Stimulated activated CD4-positive, alpha-beta T cell treated with anti-CD3 and anti-CD28 coated beads, Interleukin-12 subunit alpha, Interleukin-12 subunit beta, amount 100 ng/mL, for 24 hours (primary cell): ENCODE data around the gene APBA1.

Experiments
- DNase-seq, 2 experiments: peaks; one replicate each; pipeline ENCODE4 v3.0.0-alpha.2; 2020; ENCODE audit warnings: low read depth in 2 of 2

Gene APBA1

DNA sequence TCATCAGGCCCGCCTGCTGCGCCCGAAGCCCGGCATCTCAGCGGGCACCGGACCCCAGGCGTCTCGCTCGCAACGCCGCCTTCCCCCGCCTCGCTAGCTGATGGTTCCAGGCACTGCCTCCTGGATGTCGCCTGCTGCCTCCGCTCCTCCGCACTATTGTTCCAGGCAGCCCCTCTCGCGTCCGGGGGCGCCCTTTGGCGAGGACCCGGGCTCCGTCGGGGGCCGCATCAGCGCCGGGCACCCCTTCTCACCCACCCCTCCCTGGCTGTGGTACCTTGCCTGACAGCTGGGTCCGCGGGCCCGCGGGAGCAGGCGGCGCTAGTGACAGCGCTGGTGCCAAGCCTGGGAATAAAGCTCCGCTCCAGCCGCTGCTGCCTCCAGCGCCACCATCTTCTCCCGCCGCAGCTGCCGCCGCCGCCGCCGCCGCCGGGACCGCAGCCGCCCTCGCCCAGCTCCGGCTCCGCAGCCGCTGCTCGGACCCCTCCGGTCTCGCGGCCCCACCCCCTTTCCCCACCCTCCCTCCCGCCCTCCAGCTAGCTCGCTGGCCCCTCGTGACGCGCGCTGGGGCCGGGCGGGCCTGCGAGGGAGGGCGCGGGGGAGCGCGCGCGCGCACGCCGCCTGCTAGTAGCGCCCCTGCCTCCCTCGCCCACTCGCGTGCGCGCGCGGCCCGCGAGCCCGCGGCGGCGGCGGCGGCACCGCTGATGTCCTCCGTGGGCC is at the start of gene APBA1:
Gene APBA1 (minus strand): TSS at position 493 of the 717 bp plus-strand sequence.
- peak; percentile 2 to 21 for DNase-seq

DNA sequence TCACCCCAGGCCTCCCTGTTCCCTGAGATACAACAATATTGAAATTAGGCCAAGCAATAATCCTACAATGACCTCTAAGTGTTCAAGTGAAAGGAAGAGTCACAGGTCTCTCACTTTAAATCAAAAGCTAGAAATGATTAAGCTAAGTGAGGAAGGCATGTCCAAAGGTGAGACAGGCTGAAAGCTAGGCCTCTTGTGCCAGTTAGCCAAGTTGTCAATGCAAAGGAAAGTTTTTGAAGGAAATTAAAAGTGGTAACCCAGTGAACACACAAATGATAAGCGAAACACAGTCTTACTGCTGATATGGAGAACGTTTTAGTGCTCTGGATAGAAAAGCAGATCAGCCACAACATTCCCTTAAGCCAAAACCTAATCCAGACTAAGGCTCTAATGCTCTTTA is 47.8 kb upstream of the APBA1 start:
- no peak for DNase-seq

- no peak for DNase-seq
Measured at GRCh38 chr9:69719367-69719766, 47.2 kb upstream of the APBA1 start.

GRCh38 chr9:69718218-69718617 is 46.0 kb upstream of the APBA1 start:
- no peak for DNase-seq

- DNase-seq: no peak
Measured at GRCh38 chr9:69715825-69716224, 43.7 kb upstream of the APBA1 start.

DNA sequence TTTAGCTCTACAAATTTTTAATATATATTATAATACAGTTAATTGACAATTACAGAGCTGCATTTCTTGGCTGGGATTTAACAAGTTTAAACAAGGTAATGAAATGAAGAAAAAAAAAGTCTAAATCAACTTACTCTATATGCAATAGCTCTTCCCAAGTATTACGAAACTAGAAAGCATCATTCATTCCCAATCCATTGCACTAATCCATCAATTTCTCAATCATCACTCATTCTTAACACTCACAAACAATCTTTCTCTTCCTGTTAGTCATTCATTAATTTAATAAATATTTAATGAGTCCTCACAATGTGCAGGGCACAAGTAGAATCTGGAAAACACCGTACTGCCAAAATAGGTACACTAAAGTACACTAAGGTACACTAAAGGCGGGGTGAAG is 42.9 kb upstream of the APBA1 start:
- no peak for DNase-seq

GRCh38 chr9:69697475-69697874 is 25.3 kb upstream of the APBA1 start:
- no peak for DNase-seq

DNA sequence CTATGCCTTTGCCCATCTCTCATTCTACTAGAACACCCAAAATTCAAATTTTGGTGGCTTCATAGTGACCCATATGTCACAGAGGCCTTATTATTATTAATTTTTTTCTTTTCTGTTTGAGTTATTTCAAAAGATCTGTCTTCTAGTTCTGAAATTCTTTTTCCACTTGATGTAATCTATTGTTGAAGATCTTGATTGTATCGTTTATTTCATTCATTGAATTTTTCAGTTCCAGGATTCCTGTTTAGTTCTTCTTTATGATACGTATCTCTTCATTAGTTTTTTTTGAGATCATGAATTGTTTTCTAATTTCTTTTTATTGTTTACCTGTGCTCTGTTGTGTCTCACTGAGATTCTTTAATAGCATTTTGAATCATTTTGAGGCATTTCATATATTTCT is 24.6 kb upstream of the APBA1 start:
- DNase-seq: no peak

DNA sequence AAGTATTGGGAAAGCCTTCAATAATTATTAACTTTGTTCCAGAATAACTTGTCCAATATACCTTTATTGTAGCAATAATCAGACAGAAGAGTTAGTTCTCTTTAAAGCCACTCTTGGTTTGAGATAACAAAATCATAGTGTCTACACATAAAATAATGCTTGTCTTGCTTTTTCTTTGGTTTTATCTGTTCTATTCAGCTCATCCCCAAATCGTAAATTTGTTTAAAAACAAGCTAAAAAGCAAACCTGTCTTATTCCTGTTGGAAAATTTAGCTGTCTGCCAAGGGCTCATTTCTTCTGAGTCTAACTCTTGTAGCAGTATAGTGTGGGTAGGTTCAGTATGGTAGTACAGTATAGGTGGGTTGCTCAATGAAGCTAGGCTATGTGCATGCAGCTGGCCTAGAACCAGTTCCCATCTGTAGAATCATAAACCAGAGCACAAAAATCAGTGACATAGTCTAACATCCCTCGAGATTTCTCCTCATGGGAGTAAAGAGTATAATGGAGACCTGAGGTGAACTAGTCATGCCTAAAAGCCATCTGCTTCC is 17.9 kb upstream of the APBA1 start:
- DNase-seq: no peak

DNA sequence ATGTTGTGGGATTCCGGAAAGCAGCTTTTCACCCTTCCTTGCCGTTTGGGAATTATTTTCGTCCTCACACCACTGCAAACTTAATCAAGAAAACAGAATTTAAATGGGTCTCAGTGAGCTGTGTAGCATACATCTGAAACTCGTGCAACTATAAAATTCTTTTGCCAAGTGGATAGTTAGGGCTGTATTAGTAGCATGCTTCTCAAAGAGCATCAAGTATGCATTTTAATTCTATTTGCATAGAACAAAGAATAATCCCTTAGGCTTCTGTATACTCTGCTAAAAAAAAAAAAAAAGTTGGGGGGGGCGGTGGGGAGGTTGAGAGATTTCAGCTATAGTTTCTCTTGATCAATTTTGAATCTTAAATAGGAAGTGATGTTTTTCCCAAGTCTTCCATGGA is 11.8 kb upstream of the APBA1 start:
- DNase-seq: no peak

- no peak for DNase-seq
Measured at GRCh38 chr9:69678843-69679538, 6.8 kb upstream of the APBA1 start.

DNA sequence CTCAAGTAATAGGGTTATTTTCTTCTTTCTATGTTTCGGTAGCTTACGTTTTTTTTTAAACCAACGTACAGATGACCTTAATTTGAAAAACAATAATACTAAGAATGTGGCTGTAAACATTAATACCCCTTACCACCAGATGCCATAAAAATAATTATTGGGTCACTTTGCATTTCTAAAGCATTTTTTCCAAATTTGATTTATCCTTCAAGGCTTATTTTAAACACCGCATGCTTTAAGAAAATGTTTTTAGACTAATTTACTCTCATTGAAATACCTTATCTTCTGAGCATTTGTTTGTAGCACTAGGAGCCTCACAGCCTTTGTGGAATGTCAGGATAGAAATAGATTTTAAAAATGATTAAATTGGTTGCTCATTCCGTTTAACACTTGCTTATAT is 5.8 kb upstream of the APBA1 start:
- DNase-seq: no peak

DNA sequence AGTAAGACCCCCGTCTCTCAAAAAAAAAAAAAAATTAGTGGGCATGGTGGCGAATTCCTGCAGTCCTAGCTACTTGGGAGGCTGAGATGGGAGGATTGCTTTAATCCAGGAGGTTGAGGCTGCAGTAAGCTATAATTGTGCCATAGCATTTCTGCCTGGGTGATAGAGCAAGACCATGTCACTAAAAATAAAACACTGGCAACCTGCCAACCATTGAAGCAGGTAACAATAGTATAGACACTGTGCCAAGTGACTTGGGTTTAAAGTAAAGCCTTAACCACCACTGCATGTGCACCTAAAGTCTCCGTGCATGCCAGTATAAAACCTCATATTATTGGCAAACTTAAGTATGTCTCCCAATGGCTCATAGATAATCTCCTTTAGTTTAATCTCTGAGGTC is 3.4 kb upstream of the APBA1 start:
- no peak for DNase-seq

DNA sequence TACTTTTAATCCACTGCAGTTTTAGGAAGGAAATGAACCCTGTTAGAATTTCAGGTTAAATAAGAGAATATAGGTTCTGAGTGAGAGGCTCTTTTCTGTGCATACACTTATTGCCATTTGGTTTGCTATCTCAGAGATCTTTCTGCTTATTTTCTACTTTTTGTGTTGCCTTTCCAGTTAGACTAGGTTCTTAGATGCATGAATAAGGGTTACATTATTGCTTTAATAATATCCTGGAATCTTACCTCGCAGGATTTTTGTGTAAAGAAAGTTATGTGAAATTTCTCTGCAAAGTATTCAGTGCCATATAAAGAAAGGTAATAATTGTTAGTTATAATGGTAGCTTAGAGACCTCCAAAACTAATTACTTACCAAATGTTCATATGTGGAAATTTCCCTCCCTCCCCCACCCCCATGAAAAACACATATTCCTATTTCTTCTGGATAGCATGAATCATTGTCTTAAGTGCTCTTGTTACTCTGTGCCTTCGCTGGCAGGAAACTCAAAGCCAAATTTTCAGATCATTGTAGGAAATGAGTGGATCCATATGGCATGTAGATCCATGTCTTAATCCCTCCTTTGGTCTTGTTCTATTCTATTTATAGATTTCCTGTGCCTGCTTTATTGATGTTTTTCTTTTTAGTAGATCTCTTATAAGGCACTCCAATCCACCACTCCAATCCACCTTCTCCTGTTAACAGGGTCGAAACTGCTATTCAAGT is 2.7 kb upstream of the APBA1 start:
- DNase-seq: no peak

DNA sequence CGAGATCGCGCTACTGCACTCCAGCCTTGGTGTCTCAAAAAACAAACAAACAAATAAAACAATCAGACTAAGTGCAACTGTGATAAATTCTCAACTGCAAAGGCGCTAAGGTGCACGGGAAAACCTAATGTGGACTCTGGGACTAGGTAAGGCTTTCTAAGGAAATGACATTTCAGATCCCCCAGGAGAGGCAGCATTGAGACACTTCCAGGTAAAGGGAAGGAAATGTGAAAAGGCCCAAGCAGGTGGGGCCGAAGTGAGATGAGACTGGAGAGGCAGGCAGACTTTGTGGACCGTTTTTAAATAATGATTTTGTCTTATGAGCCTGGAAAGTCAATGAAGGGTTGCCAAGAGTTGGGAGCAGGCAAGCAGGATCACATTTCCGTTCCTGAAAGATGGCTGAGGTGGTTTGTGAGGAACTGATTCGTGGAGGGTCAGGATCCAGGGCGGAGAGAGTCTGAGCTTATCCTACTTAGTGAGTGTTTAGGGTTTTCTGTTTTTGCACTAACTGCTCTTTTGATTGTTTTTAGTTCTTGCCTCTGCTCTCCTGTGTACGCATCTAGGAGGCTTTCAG is 2.0 kb upstream of the APBA1 start:
- DNase-seq: no peak

DNA sequence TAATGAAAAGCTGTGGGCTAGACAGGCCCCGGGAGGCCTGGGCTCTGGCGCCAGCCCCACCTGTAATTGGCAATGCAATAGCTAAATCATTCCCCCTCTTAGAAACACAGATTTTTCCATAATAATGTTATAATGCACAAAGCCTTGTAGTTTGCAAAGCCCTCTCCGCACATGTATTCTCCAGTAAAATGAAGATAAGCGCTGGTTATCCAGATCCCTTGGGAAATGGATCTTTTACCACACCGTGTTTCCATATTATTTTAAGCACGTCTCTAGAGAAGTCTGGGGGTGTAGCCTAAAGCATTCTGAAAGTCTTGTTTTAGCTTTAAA is 1.1 kb upstream of the APBA1 start:
- no peak for DNase-seq

DNA sequence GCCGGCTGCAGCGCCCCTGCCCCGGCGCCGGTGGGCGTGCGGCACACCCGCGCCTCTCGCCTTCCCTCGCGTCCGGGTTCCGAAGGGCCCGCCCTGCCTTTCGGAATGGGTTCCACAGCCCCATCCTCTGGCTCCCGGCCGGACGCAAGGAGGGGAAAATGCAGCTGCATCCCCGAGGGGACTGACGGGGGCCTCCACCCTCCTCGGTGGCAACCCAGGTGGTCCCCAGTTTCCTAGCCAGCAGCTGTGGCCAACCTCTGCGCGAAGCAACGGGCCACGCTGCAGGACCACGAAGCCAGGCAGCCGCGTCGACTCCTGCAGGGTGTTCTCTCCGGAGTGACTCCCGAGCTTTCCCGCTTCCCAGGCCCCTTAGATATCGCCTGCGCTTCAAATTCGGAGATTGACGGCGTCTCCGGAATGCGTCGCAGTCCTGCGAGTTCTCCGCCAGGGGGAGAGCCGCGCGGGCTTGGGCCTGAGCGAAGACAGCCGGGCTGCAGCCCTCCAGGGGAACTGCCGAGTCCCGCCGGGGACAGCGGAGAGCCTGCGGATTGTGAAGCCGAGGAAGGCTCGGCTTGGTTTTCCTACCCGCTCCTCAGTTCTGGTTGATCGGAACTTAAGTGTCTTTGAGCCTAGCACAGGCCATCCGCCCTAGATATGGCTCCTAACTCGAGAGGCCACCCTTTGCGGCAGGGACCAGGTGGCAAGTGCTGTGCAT is 582 bp upstream of the APBA1 start:
- DNase-seq: peak; percentile 45 to 69

DNA sequence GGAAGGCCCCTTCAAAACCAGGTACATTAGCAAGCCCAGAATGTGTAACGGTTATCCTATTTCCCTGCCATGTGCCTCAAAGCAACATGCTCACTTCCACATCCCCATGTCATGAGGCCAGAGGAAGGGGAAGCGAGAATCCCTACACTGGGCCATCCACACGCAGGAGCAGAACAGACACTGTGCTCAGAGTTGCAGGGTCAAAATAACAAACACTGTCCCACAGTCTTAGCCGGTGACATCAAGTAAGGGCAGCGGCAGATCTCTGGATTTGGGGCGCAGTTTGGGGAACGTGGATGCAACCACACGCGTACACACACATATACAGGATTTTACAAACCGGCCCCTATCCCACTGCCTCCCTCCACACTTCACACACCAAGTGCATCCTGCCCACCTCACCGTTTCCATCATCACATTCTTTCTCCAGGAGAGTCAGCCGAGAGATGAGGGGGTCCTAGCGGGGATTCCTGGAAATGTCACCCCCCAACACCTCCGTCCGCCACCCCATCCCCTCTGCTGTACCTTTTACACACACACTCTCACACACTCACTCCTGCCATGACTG is 776 bp downstream of the APBA1 start:
- DNase-seq: no peak

DNA sequence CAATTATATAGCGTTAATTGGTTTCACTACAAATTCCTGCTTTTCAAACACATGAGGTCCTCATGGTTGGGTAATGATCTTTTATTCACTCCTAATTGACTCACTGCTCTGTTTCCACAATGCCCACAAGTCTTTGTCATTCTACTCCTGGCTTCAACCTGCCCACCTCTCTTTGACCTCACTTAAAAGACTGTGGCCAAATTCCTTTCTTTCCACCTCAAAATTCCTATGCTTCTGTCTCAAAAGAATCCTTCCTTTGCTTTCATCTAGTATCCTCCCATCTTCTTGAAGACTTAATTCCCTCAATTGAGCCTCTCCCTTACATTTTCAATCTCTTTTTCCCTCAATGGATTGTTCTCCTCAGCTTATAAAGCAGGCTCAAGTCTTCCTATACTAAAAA is 4.9 kb downstream of the APBA1 start:
- no peak for DNase-seq

GRCh38 chr9:69660304-69660703 is 11.9 kb downstream of the APBA1 start:
- DNase-seq: no peak

DNA sequence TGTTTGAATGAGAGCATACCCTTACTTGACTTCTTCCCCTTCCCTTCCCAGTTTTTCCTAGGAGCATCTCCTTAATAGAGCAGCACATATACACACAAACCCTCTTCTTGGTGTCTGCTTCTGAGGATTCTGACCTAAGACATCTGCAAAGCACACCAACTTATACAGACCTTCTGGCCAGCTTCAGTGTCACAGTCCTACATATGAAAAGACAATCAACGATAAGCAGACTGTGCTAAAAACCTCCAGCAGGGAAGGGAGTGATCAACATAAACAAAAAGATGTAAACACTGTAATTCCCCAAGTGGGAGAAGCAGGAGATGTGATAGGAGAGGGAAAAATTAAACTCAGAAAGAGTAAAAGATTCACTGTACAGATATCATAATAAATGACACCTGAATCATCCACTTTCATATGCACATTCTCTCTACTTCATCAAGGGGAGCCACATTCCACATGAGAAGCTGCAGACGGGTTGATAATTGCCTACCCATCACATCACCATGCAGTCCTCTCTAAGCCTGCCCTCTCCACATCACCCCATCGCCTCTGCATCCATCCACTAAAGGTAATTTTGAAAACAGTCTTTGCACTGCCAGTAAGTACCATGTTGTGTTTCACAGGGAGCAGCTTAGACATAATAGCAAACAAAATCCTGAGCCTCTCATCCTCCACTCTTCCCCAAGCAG is 13.0 kb downstream of the APBA1 start:
- no peak for DNase-seq
